ENCODE data around the gene OR1J4.

Gene OR1J4

GRCh38 chr9:122518841-122519240 lies at the start of gene OR1J4:
Gene OR1J4, plus strand, starts transcription at chr9:122519141. Its CDS starts 0 bp downstream, at chr9:122519141.
- DNase-seq (ENCODE audit: low read depth): no peak
- H3K4me3 ChIP-seq (ENCODE audit: low read depth, low read length): no peak within 1 kb of the TSS
- TF ChIP-seq, protein P1, sequence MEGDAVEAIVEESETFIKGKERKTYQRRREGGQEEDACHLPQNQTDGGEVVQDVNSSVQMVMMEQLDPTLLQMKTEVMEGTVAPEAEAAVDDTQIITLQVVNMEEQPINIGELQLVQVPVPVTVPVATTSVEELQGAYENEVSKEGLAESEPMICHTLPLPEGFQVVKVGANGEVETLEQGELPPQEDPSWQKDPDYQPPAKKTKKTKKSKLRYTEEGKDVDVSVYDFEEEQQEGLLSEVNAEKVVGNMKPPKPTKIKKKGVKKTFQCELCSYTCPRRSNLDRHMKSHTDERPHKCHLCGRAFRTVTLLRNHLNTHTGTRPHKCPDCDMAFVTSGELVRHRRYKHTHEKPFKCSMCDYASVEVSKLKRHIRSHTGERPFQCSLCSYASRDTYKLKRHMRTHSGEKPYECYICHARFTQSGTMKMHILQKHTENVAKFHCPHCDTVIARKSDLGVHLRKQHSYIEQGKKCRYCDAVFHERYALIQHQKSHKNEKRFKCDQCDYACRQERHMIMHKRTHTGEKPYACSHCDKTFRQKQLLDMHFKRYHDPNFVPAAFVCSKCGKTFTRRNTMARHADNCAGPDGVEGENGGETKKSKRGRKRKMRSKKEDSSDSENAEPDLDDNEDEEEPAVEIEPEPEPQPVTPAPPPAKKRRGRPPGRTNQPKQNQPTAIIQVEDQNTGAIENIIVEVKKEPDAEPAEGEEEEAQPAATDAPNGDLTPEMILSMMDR (IDR thresholded peaks at IDR 0.05; ENCODE audit: low read depth, low read length, missing control alignments): no peak

- H3K4me3 ChIP-seq (ENCODE audit: low read depth, low read length): no peak overlapping the region
- DNase-seq (ENCODE audit: low read depth): no peak
- TF ChIP-seq, protein P1 (IDR thresholded peaks at IDR 0.05; ENCODE audit: low read depth, low read length, missing control alignments): no peak
These were observed 44.4 kb upstream of the OR1J4 start for GRCh38 chr9:122474561-122474960.

DNA sequence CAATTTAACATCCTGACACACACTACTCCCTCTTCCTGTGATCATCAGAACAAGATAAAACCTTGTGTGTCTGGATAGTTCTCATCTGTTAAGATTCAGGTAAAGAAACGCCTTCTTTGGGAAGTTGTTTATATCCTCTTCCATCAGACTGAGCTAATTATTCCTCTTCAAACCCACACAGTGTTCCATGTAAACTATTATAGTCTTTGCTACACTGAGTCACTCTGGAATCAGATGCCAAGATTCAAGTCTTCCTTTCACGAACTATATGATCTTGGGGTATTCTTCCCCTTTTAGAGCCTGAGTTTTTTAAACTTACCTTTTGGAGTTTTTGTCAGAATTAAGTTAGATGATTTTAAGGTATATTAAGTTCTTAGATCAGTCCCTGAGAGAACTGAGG lies 43.2 kb upstream of the OR1J4 start:
- no peak for DNase-seq (ENCODE audit: low read depth)
- TF ChIP-seq, protein P1 (IDR thresholded peaks at IDR 0.05; ENCODE audit: low read depth, low read length, missing control alignments): no peak
- H3K4me3 ChIP-seq (ENCODE audit: low read depth, low read length): no peak overlapping the region

DNA sequence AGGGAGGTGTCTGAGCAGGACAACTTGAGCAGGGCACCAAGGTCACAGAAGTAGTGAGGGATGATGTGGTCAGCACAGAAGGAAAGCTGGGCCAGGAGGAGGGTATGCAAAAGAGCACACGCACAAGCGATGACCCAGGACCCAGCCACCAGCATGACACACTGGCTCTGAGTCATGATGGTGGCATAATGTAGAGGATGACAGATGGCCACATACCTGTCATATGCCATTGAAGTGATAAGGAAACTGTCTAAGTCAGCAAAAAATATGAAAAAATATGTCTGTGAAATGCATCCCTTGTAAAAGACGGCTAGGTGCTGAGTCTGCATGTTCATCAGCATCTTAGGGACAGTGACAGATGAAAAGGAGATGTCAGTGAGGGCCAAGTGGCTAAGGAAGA lies 41.6 kb upstream of the OR1J4 start:
- DNase-seq (ENCODE audit: low read depth): no peak
- TF ChIP-seq, protein P1 (IDR thresholded peaks at IDR 0.05; ENCODE audit: low read depth, low read length, missing control alignments): no peak
- H3K4me3 ChIP-seq (ENCODE audit: low read depth, low read length): no peak overlapping the region

GRCh38 chr9:122477826-122478225 lies 41.1 kb upstream of the OR1J4 start, which contains the start of gene OR1J1:
Gene OR1J1, minus strand, starts transcription at chr9:122477926. Its CDS starts 0 bp downstream, at chr9:122477926.
- DNase-seq (ENCODE audit: low read depth): no peak
- no peak within 1 kb of the TSS for H3K4me3 ChIP-seq (ENCODE audit: low read depth, low read length)
- TF ChIP-seq, protein P1 (IDR thresholded peaks at IDR 0.05; ENCODE audit: low read depth, low read length, missing control alignments): no peak

- no peak overlapping the region for H3K4me3 ChIP-seq (ENCODE audit: low read depth, low read length)
- DNase-seq (ENCODE audit: low read depth): no peak
- TF ChIP-seq, protein P1 (IDR thresholded peaks at IDR 0.05; ENCODE audit: low read depth, low read length, missing control alignments): no peak
These were observed 39.9 kb upstream of the OR1J4 start for GRCh38 chr9:122479062-122479461.

DNA sequence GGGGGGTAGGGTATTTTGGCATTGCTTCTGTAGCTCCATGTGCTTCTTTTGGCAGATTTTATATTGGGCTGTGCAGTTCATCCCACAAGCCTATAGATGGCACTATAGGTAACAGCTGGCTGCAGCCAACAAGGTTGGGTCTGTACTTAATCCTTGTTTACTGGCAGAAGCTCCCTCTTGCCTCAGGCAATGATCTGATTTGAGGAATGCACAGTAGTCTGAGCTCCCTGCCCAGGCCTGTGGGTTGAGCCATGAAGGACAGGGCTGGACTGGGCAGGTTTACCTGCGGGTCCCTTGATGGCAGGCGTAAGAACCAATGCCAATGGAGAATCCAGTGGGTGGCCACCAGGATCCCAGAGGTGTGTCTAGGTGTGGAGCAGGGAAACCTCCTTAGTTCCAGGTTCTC lies 20.1 kb upstream of the OR1J4 start:
- H3K4me3 ChIP-seq (ENCODE audit: low read depth, low read length): no peak overlapping the region
- TF ChIP-seq, protein P1 (IDR thresholded peaks at IDR 0.05; ENCODE audit: low read depth, low read length, missing control alignments): peak; percentile 83
- no peak for DNase-seq (ENCODE audit: low read depth)
